ENCODE data around the gene SREK1.

Gene SREK1

GRCh38 chr5:66138637-66139317 lies 5.3 kb upstream of the SREK1 start:
- no peaks in the 10 kb centered on the region for H3K27me3 ChIP-seq (replicated peaks; ENCODE audit: insufficient read depth, low read length)
- H3K4me3 ChIP-seq (ENCODE audit: low read length) = no peak overlapping the region
- no peak overlapping the region for H3K9ac ChIP-seq (ENCODE audit: low read length)
- no peaks in the 10 kb centered on the region for H3K36me3 ChIP-seq (replicated peaks; ENCODE audit: insufficient read depth, low read length)
- H3F3A ChIP-seq (ENCODE audit: insufficient read depth, low read length) = 0 out of 2 replicates have a peak, but pooled peaks cover 4% of the 10 kb centered on the region
- no peak overlapping the region for H3K4me2 ChIP-seq (ENCODE audit: low read depth, low read length)
- no peaks in the 10 kb centered on the region; the same call in 1 of the 2 replicates for H3K79me2 ChIP-seq (ENCODE audit: low read length)
- H2AFZ ChIP-seq (ENCODE audit: low read length) = no peak overlapping the region
- no peak for DNase-seq
- peaks cover 5% of the 10 kb centered on the region for H3K4me1 ChIP-seq (ENCODE audit: low read length)
- H4K20me1 ChIP-seq (ENCODE audit: insufficient read depth, low read length) = no peaks in the 10 kb centered on the region
- TF ChIP-seq CTCF (IDR thresholded peaks at IDR 0.05; ENCODE audit: low read length) = no peak
- no peak for TF ChIP-seq EZH2 (optimal IDR thresholded peaks at IDR 0.05; ENCODE audit: low read depth, low read length)
- no peak for TF ChIP-seq EZH2phosphoT487 (IDR thresholded peaks at IDR 0.05; ENCODE audit: low read length)
- H3K9me2 ChIP-seq (replicated peaks; ENCODE audit: insufficient read depth, low read length) = no peaks in the 10 kb centered on the region
- H3K9me3 ChIP-seq (replicated peaks; ENCODE audit: insufficient read depth, low read length) = no peaks in the 10 kb centered on the region
- no peak overlapping the region for H3K27ac ChIP-seq (ENCODE audit: low read length)

- H3K4me2 ChIP-seq (ENCODE audit: low read depth, low read length) = no peak overlapping the region
- H2AFZ ChIP-seq (ENCODE audit: low read length) = no peak overlapping the region
- H3K9ac ChIP-seq (ENCODE audit: low read length) = no peak overlapping the region
- no peaks in the 10 kb centered on the region for H3K27me3 ChIP-seq (replicated peaks; ENCODE audit: insufficient read depth, low read length)
- 0 out of 2 replicates have a peak, but pooled peaks cover 5% of the 10 kb centered on the region for H3F3A ChIP-seq (ENCODE audit: insufficient read depth, low read length)
- no peaks in the 10 kb centered on the region for H4K20me1 ChIP-seq (ENCODE audit: insufficient read depth, low read length)
- peaks cover under 1% of the 10 kb centered on the region for H3K79me2 ChIP-seq (ENCODE audit: low read length)
- H3K27ac ChIP-seq (ENCODE audit: low read length) = no peak overlapping the region
- H3K9me3 ChIP-seq (replicated peaks; ENCODE audit: insufficient read depth, low read length) = no peaks in the 10 kb centered on the region
- TF ChIP-seq CTCF (IDR thresholded peaks at IDR 0.05; ENCODE audit: low read length) = no peak
- TF ChIP-seq EZH2phosphoT487 (IDR thresholded peaks at IDR 0.05; ENCODE audit: low read length) = no peak
- TF ChIP-seq EZH2 (optimal IDR thresholded peaks at IDR 0.05; ENCODE audit: low read depth, low read length) = no peak
- no peak overlapping the region for H3K4me3 ChIP-seq (ENCODE audit: low read length)
- H3K4me1 ChIP-seq (ENCODE audit: low read length) = peaks cover 5% of the 10 kb centered on the region
- no peaks in the 10 kb centered on the region for H3K36me3 ChIP-seq (replicated peaks; ENCODE audit: insufficient read depth, low read length)
- no peak for DNase-seq
- H3K9me2 ChIP-seq (replicated peaks; ENCODE audit: insufficient read depth, low read length) = no peaks in the 10 kb centered on the region
Observed at GRCh38 chr5:66139318-66139712, 4.8 kb upstream of the SREK1 start.

GRCh38 chr5:66142417-66142816 lies 1.7 kb upstream of the SREK1 start:
- no peak for TF ChIP-seq CTCF (IDR thresholded peaks at IDR 0.05; ENCODE audit: low read length)
- TF ChIP-seq EZH2 (optimal IDR thresholded peaks at IDR 0.05; ENCODE audit: low read depth, low read length) = no peak
- no peak for TF ChIP-seq EZH2phosphoT487 (IDR thresholded peaks at IDR 0.05; ENCODE audit: low read length)
- DNase-seq = no peak
- Histone ChIP-seq H3K4me1 (ENCODE audit: low read length) (peaks cover 18% of the 10 kb centered on the region), H3K9ac (ENCODE audit: low read length) (no peak overlapping the region), H4K20me1 (ENCODE audit: insufficient read depth, low read length) (no peaks in the 10 kb centered on the region), H3K9me2 (replicated peaks; ENCODE audit: insufficient read depth, low read length) (no peaks in the 10 kb centered on the region), H3F3A (ENCODE audit: insufficient read depth, low read length) (peaks cover 16% of the 10 kb centered on the region; the same call in 1 of the 2 replicates), H3K4me2 (ENCODE audit: low read depth, low read length) (no peak overlapping the region), H2AFZ (ENCODE audit: low read length) (no peak overlapping the region), H3K36me3 (replicated peaks; ENCODE audit: insufficient read depth, low read length) (no peaks in the 10 kb centered on the region), H3K9me3 (replicated peaks; ENCODE audit: insufficient read depth, low read length) (no peaks in the 10 kb centered on the region), H3K4me3 (ENCODE audit: low read length) (no peak overlapping the region), H3K79me2 (ENCODE audit: low read length) (peaks cover 31% of the 10 kb centered on the region), H3K27ac (ENCODE audit: low read length) (no peak overlapping the region), H3K27me3 (replicated peaks; ENCODE audit: insufficient read depth, low read length) (no peaks in the 10 kb centered on the region)
